GM21529 (cell line): ENCODE results near the gene DYNLT1.
"Not testable (repeated sequence)": the region's sequence is repeated elsewhere in the genome, so short reads cannot be mapped to it uniquely, and the experiment has no call there.

Source experiments
- ATAC-seq: cut with Tn5 transposase; IDR thresholded peaks from one replicate; pipeline ENCODE4 v1.9.1; 2021; ENCODE audit not compliant: unreplicated experiment

The DYNLT1 gene

GRCh38 chr6:158644231-158645063 is at the start of gene DYNLT1:
Gene DYNLT1 (minus strand): TSS chr6:158644743. CDS start chr6:158644708, 35 bp downstream.
- peak; percentile 56 for ATAC-seq

- no peak for ATAC-seq
Measured at GRCh38 chr6:158688860-158689259, 44.3 kb upstream of the DYNLT1 start.

- no peak for ATAC-seq
Measured at GRCh38 chr6:158687506-158687905, 43.0 kb upstream of the DYNLT1 start.

- ATAC-seq, result peak; percentile 78
Measured at GRCh38 chr6:158686791-158687381, 42.3 kb upstream of the DYNLT1 start.

GRCh38 chr6:158686311-158686710 is 41.8 kb upstream of the DYNLT1 start:
- no peak for ATAC-seq

- ATAC-seq, result no peak
Measured at GRCh38 chr6:158684745-158685324, 40.3 kb upstream of the DYNLT1 start.

- no peak for ATAC-seq
Measured at GRCh38 chr6:158684311-158684710, 39.8 kb upstream of the DYNLT1 start.

- no peak for ATAC-seq
Measured at GRCh38 chr6:158680481-158680880, 35.9 kb upstream of the DYNLT1 start.

- no peak for ATAC-seq
Measured at GRCh38 chr6:158680015-158680414, 35.5 kb upstream of the DYNLT1 start.

GRCh38 chr6:158677906-158678578 is 33.5 kb upstream of the DYNLT1 start:
- ATAC-seq, result no peak

GRCh38 chr6:158677094-158677493 is 32.6 kb upstream of the DYNLT1 start:
- not testable (repeated sequence) for ATAC-seq

- no peak for ATAC-seq
Measured at GRCh38 chr6:158674342-158675131, 30.0 kb upstream of the DYNLT1 start.

GRCh38 chr6:158672726-158673125 is 28.2 kb upstream of the DYNLT1 start:
- no peak for ATAC-seq

- ATAC-seq, result not testable (repeated sequence)
Measured at GRCh38 chr6:158672119-158672518, 27.6 kb upstream of the DYNLT1 start.

- no peak for ATAC-seq
Measured at GRCh38 chr6:158669145-158670035, 24.8 kb upstream of the DYNLT1 start.

- no peak for ATAC-seq
Measured at GRCh38 chr6:158668707-158669103, 24.2 kb upstream of the DYNLT1 start.

- ATAC-seq, result no peak
Measured at GRCh38 chr6:158667360-158667981, 22.9 kb upstream of the DYNLT1 start.

- ATAC-seq, result no peak
Measured at GRCh38 chr6:158666628-158667359, 22.3 kb upstream of the DYNLT1 start.

GRCh38 chr6:158665332-158665731 is 20.8 kb upstream of the DYNLT1 start:
- ATAC-seq, result no peak
